ENCODE measurements around the gene DIDO1. TPM values are rescaled to one million over a fixed set of nuclear protein-coding genes. Genes with fewer than 3 reads are reported as not detected.

Gene DIDO1
- 10 to 100 TPM; 48.1 to 49.6 TPM for total RNA-seq

GRCh38 chr20:62926229-62927127 is at the start of gene DIDO1:
TSS of gene DIDO1 (minus strand) at chr20:62926505.
- POLR2A ChIA-PET = interaction anchor here (1.0 to 4.6 kb wide), 3 partner anchors 8 to 27 kb away, joined by 3 to 31 read pairs (median 9); partner anchors contain the start of gene GID8
- CTCF ChIA-PET = interaction anchor here (0.9 to 2.8 kb wide), 7 partner anchors 9 to 46 kb away, joined by 3 to 12 read pairs (median 4); partner anchors contain the start of gene GID8

GRCh38 chr20:62975251-62975760 is 49.0 kb upstream of the DIDO1 start:
- POLR2A ChIA-PET = no interaction called here
- CTCF ChIA-PET = interaction anchor here (0.8 kb wide), 1 partner anchor 75 kb away, joined by 3 read pairs; no protein-coding TSS in a partner anchor

GRCh38 chr20:62972845-62973745 is 46.8 kb upstream of the DIDO1 start:
- POLR2A ChIA-PET = interaction anchor here (0.5 to 1.0 kb wide), 4 partner anchors 19 to 221 kb away, joined by 3 to 4 read pairs (median 4); no protein-coding TSS in a partner anchor
- CTCF ChIA-PET = interaction anchor here (0.6 to 1.8 kb wide), 14 partner anchors 7 to 103 kb away, joined by 3 to 14 read pairs (median 3); no protein-coding TSS in a partner anchor

GRCh38 chr20:62971950-62972844 is 45.9 kb upstream of the DIDO1 start:
- ChIA-PET POLR2A (interaction anchor here (0.5 to 1.0 kb wide), 4 partner anchors 18 to 222 kb away, joined by 3 to 4 read pairs (median 4); no protein-coding TSS in a partner anchor), CTCF (interaction anchor here (0.6 to 1.8 kb wide), 15 partner anchors 8 to 104 kb away, joined by 3 to 14 read pairs (median 3); no protein-coding TSS in a partner anchor)

- CTCF ChIA-PET = interaction anchor here (1.0 kb wide), 2 partner anchors 9 to 17 kb away, joined by 3 to 6 read pairs; no protein-coding TSS in a partner anchor
- POLR2A ChIA-PET = no interaction called here
Measured at GRCh38 chr20:62971211-62971949, 45.1 kb upstream of the DIDO1 start.

- POLR2A ChIA-PET = no interaction called here
Measured at GRCh38 chr20:62970307-62971210, 44.3 kb upstream of the DIDO1 start.

GRCh38 chr20:62969939-62970306 is 43.6 kb upstream of the DIDO1 start:
- CTCF ChIA-PET = interaction anchor here (0.9 kb wide), 1 partner anchor 21 kb away, joined by 3 read pairs; no protein-coding TSS in a partner anchor
- POLR2A ChIA-PET = no interaction called here

More at GRCh38 chr20:62970307-62971210, 44.3 kb upstream of the DIDO1 start:
- CTCF ChIA-PET = interaction anchor here (0.9 to 1.0 kb wide), 3 partner anchors 10 to 22 kb away, joined by 3 to 6 read pairs (median 3); no protein-coding TSS in a partner anchor

- POLR2A ChIA-PET = no interaction called here
- CTCF ChIA-PET = no interaction called here
Measured at GRCh38 chr20:62969179-62969760, 43.0 kb upstream of the DIDO1 start.

- POLR2A ChIA-PET = no interaction called here
Measured at GRCh38 chr20:62968378-62969178, 42.3 kb upstream of the DIDO1 start.

GRCh38 chr20:62967628-62968351 is 41.5 kb upstream of the DIDO1 start:
- ChIA-PET POLR2A (no interaction called here), CTCF (interaction anchor here (0.8 to 1.4 kb wide), 2 partner anchors 10 to 14 kb away, joined by 3 read pairs; no protein-coding TSS in a partner anchor)

More at GRCh38 chr20:62968378-62969178, 42.3 kb upstream of the DIDO1 start:
- CTCF ChIA-PET = interaction anchor here (0.8 to 1.4 kb wide), 2 partner anchors 9 to 14 kb away, joined by 3 read pairs; no protein-coding TSS in a partner anchor

- CTCF ChIA-PET = no interaction called here
- POLR2A ChIA-PET = no interaction called here
Measured at GRCh38 chr20:62967149-62967501, 40.8 kb upstream of the DIDO1 start.

GRCh38 chr20:62966212-62967148 is 40.2 kb upstream of the DIDO1 start:
- POLR2A ChIA-PET = no interaction called here
- CTCF ChIA-PET = interaction anchor here (0.7 to 2.3 kb wide), 2 partner anchors 43 to 870 kb away, joined by 3 to 6 read pairs; no protein-coding TSS in a partner anchor

GRCh38 chr20:62965363-62965771 is 39.1 kb upstream of the DIDO1 start:
- POLR2A ChIA-PET = no interaction called here
- CTCF ChIA-PET = interaction anchor here (0.7 to 2.3 kb wide), 2 partner anchors 44 to 871 kb away, joined by 3 to 6 read pairs; no protein-coding TSS in a partner anchor
